Nephron (organoid): ENCODE measurements around the gene DDX51.
"Not testable (repeated sequence)": the region's sequence is repeated elsewhere in the genome, so short reads cannot be mapped to it uniquely, and the experiment has no call there.

ENCODE experiments used
- H3K27ac Mint-ChIP-seq, 3 experiments: 2 replicates each; pipeline ENCODE4 v1.8.0; 2020; ENCODE audit warnings: mixed read lengths in 3 of 3, mild to moderate bottlenecking in 2 of 3, moderate library complexity in 1 of 3
- H3K27me3 Mint-ChIP-seq: 2 replicates; pipeline ENCODE4 v1.8.0; 2021; ENCODE audit warnings: low read depth, mild to moderate bottlenecking, moderate library complexity, mixed read lengths
- H3K36me3 Mint-ChIP-seq: 2 replicates; pipeline ENCODE4 v1.8.0; 2020; ENCODE audit warnings: low read depth, mixed read lengths
- H3K4me1 Mint-ChIP-seq: 2 replicates; pipeline ENCODE4 v1.8.0; 2020; ENCODE audit warnings: mixed read lengths
- H3K4me3 Mint-ChIP-seq, 3 experiments: 2 replicates each; pipeline ENCODE4 v1.8.0; 2020; ENCODE audit warnings: mild to moderate bottlenecking in 3 of 3, mixed read lengths in 3 of 3, moderate library complexity in 2 of 3
- H3K9me3 Mint-ChIP-seq: 2 replicates; pipeline ENCODE4 v1.8.0; 2020; ENCODE audit warnings: mixed read lengths
- CTCF ChIP-seq, 3 experiments: fragments of 200-600 bp; sonication (generic); IDR thresholded peaks; one replicate each; pipeline ENCODE4 v1.5.0; 2021; ENCODE audit warnings: antibody characterized with exemption in 3 of 3; ENCODE audit not compliant: unreplicated experiment in 3 of 3

The DDX51 gene

GRCh38 chr12:132106921-132107320, 37.2 kb downstream of the DDX51 start:
- H3K4me3 Mint-ChIP-seq, result no peak overlapping the region
- no peaks in the 10 kb centered on the region for H3K4me1 Mint-ChIP-seq
- TF ChIP-seq CTCF (IDR thresholded peaks at IDR 0.05; ENCODE audit: unreplicated experiment in 3 of 3), result no peak
- peaks cover 40% of the 10 kb centered on the region for H3K36me3 Mint-ChIP-seq
- H3K27me3 Mint-ChIP-seq, result no peaks in the 10 kb centered on the region
- no peak overlapping the region for H3K27ac Mint-ChIP-seq
- H3K9me3 Mint-ChIP-seq, result no peaks in the 10 kb centered on the region

- Mint-ChIP-seq H3K9me3 (no peaks in the 10 kb centered on the region), H3K27ac (no peak overlapping the region), H3K4me3 (no peak overlapping the region), H3K4me1 (no peaks in the 10 kb centered on the region), H3K36me3 (peaks cover 28% of the 10 kb centered on the region), H3K27me3 (no peaks in the 10 kb centered on the region)
- TF ChIP-seq CTCF (IDR thresholded peaks at IDR 0.05; ENCODE audit: unreplicated experiment in 3 of 3), result no peak
Observed at GRCh38 chr12:132105467-132105866, 38.7 kb downstream of the DDX51 start.

- Mint-ChIP-seq H3K27ac (no peak overlapping the region), H3K9me3 (no peaks in the 10 kb centered on the region), H3K36me3 (peaks cover 28% of the 10 kb centered on the region), H3K27me3 (no peaks in the 10 kb centered on the region), H3K4me1 (no peaks in the 10 kb centered on the region), H3K4me3 (no peak overlapping the region)
- TF ChIP-seq CTCF (IDR thresholded peaks at IDR 0.05; ENCODE audit: unreplicated experiment in 3 of 3), result no peak
Observed at GRCh38 chr12:132103542-132104308, 40.4 kb downstream of the DDX51 start.

GRCh38 chr12:132103072-132103471, 41.0 kb downstream of the DDX51 start:
- not testable (repeated sequence) for H3K9me3 Mint-ChIP-seq, H3K4me3 Mint-ChIP-seq, H3K27me3 Mint-ChIP-seq, H3K27ac Mint-ChIP-seq, H3K4me1 Mint-ChIP-seq
- peaks cover 28% of the 10 kb centered on the region for H3K36me3 Mint-ChIP-seq

- no peaks in the 10 kb centered on the region for H3K4me1 Mint-ChIP-seq
- H3K36me3 Mint-ChIP-seq, result peaks cover 29% of the 10 kb centered on the region
- H3K27me3 Mint-ChIP-seq, result no peaks in the 10 kb centered on the region
- H3K4me3 Mint-ChIP-seq, result no peak overlapping the region
- no peaks in the 10 kb centered on the region for H3K9me3 Mint-ChIP-seq
- no peak overlapping the region for H3K27ac Mint-ChIP-seq
- no peak for TF ChIP-seq CTCF (IDR thresholded peaks at IDR 0.05; ENCODE audit: unreplicated experiment in 3 of 3)
Observed at GRCh38 chr12:132102297-132102696, 41.8 kb downstream of the DDX51 start.

- Mint-ChIP-seq H3K4me3 (no peak overlapping the region), H3K36me3 (peaks cover 38% of the 10 kb centered on the region), H3K4me1 (no peaks in the 10 kb centered on the region), H3K9me3 (peaks cover 4% of the 10 kb centered on the region), H3K27ac (no peak overlapping the region), H3K27me3 (no peaks in the 10 kb centered on the region)
- TF ChIP-seq CTCF (IDR thresholded peaks at IDR 0.05; ENCODE audit: unreplicated experiment in 3 of 3), result no peak
Observed at GRCh38 chr12:132100306-132101065, 43.6 kb downstream of the DDX51 start.
